ENCODE measurements around the gene ERI2.
A peak's percentile ranks its signal among the peaks of the same experiment; 100 is the strongest.

The ERI2 gene, protein sequence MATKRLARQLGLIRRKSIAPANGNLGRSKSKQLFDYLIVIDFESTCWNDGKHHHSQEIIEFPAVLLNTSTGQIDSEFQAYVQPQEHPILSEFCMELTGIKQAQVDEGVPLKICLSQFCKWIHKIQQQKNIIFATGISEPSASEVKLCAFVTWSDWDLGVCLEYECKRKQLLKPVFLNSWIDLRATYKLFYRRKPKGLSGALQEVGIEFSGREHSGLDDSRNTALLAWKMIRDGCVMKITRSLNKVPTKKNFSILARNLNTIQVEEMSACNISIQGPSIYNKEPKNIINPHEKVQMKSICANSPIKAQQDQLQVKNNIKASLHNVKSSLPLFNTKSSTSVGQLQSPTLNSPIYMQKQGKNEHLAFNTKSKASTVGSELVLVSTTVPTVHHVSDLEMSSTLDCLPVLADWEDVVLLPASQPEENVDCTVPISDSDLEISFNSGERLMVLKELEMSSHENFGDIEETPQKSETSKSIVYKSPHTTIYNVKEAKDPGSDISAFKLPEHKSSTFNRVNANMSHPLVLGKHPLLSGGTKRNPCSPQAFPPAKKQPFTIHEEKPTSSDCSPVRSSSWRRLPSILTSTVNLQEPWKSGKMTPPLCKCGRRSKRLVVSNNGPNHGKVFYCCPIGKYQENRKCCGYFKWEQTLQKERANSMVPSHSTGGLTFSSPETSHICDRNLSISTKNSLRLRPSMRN

DNA sequence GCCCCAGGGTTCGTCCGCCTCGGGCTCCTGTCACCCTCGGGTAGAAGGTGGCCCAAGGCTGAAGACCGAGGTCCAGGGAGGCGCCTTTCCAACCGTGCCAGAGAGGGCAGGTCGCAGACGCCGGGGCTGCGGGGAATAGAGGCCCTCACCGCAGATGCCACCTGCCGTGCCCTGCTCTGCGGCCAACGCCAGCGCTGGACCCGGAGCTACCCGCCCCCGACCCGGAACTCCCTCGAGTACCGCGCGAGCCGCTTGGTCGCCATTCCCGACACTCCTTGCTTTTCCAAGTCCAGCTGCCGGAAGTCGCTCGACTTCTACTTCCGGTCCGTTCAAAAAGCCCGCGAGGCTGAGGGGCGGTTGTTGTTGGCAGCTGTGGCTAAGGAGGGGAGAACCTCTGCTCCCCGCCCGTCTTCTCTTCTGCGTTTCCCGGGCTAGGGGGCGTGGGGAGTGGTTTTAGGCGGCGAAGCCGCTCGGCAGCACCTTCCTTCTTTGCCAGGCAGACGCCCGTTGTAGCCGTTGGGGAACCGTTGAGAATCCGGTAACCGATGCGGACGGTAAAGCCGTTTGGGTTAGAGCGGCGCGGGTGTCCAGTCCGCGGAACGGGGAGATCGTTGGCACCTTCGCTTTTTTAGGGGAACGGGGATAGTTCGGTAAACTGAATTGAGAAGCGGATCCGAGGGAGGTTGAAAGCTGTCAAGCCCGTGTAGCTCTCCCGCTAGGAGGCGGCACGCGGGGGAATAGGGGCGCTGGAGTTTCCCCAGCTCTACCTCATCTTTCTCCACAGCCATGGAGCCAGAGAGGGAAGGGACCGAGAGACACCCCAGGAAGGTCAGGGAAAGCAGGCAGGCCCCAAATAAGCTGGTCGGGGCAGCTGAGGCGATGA is at the start of gene ERI2, which contains the start of gene REXO5:
Gene ERI2, minus strand, starts transcription at position 305 of the 883 bp plus-strand sequence. Its CDS starts 42 bp downstream, at position 263.
Gene REXO5, plus strand, starts transcription at position 360 of the 883 bp plus-strand sequence. Its CDS starts 427 bp downstream, at position 787.
- peak; percentile 80 for DNase-seq

DNA sequence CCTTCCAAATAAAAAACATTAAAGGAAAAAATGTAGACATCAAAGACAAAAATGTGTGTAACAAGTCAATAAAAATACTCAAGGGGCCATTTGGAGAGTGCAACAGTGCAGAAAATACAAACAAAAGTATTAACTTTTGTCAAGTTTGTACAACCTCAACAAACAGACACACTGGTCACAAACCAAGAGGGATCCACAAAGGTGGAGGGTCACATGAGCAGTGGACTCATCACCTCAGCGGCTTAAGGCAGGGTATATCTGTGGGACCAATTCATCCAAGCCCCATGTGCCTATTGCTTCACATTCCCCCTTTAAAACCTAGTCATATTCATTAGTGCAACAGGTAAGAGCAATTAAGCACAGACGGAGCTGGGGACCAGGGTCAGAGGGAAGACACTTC is 48.7 kb upstream of the ERI2 start:
- DNase-seq: no peak

DNA sequence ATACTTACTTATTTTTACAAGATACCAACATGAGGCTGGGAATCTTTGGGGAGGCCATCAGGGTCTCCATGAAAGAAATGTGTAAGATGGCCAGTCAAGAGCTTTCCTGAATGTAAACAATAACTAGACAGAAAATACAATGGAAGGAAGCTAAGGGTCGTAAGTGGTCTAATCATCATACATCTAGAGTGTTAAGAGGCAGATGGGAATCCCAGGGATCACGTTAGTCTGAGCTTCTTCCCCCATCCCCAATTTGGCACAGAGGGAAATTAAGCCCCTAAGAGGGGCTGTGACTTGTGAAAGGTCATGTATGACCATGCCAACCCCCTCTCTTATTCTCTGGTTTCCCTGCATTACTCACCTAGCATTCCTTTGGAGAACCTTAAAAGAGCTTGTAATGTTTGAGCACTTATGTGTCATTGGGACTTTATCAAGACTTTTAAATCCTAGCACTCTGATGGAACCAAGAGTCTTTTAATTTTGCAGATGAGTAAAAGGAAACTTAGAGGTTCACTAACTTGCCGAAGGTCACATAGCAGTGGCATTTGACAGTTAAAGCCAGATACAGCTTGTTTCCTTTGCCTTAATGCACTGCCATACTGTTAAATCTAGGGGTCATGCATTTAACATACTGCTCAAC is 47.8 kb upstream of the ERI2 start:
- no peak for DNase-seq

GRCh38 chr16:20853143-20853542 is 46.9 kb upstream of the ERI2 start:
- DNase-seq: no peak

DNA sequence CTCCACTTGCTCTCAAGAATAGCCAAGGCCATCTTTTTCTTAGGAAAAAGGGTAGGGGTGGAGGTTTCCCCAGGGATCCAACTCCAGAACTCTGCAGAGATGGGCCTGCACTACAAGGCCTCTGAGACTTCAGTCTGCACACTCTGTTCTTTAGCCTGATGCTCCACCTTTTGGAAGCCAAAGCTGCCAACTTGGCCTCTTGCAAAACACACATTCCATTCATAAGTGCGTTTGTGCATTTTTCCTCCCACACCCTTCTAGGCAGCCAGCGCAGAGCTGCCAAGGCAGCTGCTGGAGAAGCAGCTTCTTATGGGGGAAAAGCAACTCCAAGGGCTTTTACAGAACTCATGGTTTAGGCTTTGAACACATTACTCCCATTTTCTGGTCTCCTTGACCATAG is 45.3 kb upstream of the ERI2 start:
- DNase-seq: no peak

- no peak for DNase-seq
Observed at GRCh38 chr16:20850981-20851380, 44.7 kb upstream of the ERI2 start.

- peak; percentile 62 to 66 for DNase-seq
Observed at GRCh38 chr16:20849589-20850390, 43.5 kb upstream of the ERI2 start.

DNA sequence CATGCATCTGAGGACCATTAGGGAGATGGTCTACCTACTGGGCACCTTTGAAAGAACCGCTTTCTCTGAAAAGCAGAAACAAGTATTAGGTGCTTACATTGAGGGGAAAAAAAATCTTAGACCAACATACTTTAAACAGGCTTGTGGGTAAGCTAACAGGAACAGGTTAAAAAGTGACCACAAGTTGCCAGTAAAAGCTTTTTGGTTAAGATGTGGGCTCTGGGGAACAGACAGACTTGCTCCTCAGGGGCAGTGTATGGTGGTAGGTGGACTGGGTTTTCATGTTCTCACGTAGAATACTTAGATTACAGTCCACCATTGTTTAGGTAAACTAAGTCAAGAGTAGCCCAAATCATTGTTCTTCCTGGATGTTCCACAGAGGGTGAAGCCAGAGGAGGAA is 41.3 kb upstream of the ERI2 start:
- DNase-seq: no peak

- DNase-seq: no peak
Observed at GRCh38 chr16:20846551-20846950, 40.3 kb upstream of the ERI2 start.

DNA sequence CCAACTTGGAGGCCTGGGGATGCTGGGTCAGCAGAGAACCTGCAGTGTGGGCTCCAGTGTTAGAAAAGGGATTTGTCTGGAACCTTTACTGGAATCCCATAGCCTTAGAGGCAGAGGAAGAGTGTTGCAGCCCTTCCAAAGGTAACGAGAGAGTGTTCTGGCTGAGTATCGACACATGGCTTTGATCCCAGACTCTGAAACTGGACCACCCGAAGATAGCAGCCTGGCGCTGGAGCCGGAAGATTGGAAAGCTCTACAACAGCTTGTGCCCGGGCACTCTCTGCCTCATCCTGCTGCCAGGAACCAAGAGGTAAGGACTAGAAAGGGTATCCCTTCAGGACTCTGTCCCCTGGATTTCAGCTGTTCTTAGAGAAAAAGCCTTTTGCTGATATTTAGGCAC is 39.8 kb upstream of the ERI2 start:
- DNase-seq: no peak

DNA sequence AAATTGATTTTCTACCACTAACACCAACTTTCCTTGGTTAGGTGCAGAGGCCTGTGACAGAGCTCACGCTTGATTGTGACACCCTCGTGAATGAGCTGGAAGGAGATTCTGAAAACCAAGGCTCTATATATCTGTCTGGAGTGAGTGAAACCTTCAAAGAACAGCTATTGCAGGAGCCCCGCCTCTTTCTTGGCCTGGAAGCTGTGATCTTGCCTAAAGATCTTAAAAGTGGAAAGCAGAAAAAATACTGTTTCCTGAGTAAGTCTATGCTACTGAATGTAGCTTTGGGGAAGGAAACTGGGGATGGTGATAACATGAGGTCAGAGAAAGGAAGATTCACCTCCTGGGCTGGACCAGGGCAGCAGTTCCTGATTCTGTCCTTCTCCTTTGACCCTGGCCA is 38.3 kb upstream of the ERI2 start:
- DNase-seq: peak in 1 of 2 donors; percentile 13

DNA sequence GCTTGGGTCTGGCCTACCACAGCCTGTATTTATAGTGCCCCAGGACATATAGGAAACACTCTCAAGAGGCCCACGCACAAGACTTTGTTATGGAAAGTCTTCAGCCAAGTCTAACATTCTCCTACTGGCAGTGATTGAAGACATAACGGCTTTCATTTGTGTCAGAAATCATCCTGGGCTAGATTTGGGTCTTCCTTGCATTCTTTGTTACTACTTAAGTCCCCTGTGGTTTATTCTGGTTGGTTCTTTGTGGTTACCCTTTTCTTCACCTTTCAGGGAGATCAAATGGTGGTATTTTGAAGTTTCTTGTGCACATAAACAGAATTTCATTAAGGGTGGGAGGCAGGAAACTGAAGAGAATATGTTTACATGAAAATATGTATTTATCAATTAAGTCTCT is 37.8 kb upstream of the ERI2 start:
- peak in 1 of 2 donors; percentile 23 for DNase-seq

- no peak for DNase-seq
Observed at GRCh38 chr16:20839504-20839903, 33.2 kb upstream of the ERI2 start.

GRCh38 chr16:20838240-20838639 is 32.0 kb upstream of the ERI2 start:
- no peak for DNase-seq

- no peak for DNase-seq
Observed at GRCh38 chr16:20833086-20833485, 26.8 kb upstream of the ERI2 start.

DNA sequence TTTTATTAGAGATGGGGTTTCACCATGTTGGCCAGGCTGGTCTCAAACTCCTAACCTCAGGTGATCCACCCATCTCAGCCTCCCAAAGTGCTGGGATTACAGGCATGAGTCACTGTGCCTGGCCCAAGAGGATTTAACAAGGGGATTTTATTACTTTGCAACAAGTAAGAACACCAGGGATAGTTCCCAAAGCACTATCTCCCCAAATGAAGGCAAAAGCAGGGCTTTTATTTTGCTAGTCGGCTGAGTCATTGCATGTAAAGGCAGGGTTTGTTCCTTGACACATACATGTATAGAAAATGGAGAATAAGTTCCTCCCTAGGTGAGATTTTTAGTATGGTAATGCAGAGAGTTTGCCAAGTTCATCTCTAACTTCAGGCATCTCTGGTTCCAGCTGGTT is 24.1 kb upstream of the ERI2 start:
- no peak for DNase-seq

DNA sequence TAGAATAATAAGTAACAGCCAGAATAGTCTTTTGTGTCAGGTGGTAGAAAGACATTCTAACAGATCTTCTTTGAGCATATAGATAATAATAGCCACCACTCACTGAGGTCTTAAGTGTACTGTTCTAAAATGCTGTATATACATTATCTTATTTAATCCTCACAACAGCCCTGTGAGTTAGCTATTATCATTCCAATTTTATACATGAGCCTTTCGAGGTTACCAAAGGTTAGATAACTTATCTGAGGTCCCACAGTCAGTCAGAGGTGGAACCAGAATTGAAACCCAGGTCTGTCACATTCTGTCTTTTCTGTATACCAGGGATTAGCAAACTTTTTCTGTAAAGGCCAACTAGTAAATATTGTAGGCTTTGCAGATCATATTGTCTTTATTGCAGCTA is 23.3 kb upstream of the ERI2 start:
- no peak for DNase-seq

- no peak for DNase-seq
Observed at GRCh38 chr16:20826039-20826566, 19.8 kb upstream of the ERI2 start.

GRCh38 chr16:20822521-20823325 is 16.5 kb upstream of the ERI2 start:
- no peak for DNase-seq

GRCh38 chr16:20821682-20822081 is 15.4 kb upstream of the ERI2 start:
- no peak for DNase-seq

All from CD4-positive, alpha-beta T cell treated with Interleukin-4 for 1 hour (primary cell).